AG20443 (cell line): ENCODE data around the gene NCAPH2.

Experiments used
- DNase-seq: peaks from one replicate; pipeline ENCODE4 v3.0.0; 2012; ENCODE audit warnings: low spot score, mixed read lengths

The NCAPH2 gene

GRCh38 chr22:50507991-50508884 lies at the start of gene NCAPH2:
Gene NCAPH2 (plus strand): TSS chr22:50508224. CDS start chr22:50508338, 114 bp downstream.
- DNase-seq: peak; percentile 100

GRCh38 chr22:50459016-50459415 lies 49.0 kb upstream of the NCAPH2 start:
- no peak for DNase-seq

GRCh38 chr22:50459496-50460140 lies 48.4 kb upstream of the NCAPH2 start:
- no peak for DNase-seq

- no peak for DNase-seq
Observed at GRCh38 chr22:50460938-50461337, 47.1 kb upstream of the NCAPH2 start.

GRCh38 chr22:50461536-50461935 lies 46.5 kb upstream of the NCAPH2 start:
- no peak for DNase-seq

- DNase-seq: no peak
Observed at GRCh38 chr22:50461979-50462540, 46.0 kb upstream of the NCAPH2 start.

- no peak for DNase-seq
Observed at GRCh38 chr22:50463188-50463900, 44.7 kb upstream of the NCAPH2 start.

GRCh38 chr22:50464451-50464850 lies 43.6 kb upstream of the NCAPH2 start:
- DNase-seq: no peak

GRCh38 chr22:50465066-50465930 lies 42.7 kb upstream of the NCAPH2 start:
- DNase-seq: no peak

GRCh38 chr22:50467341-50467740 lies 40.7 kb upstream of the NCAPH2 start:
- DNase-seq: no peak

- DNase-seq: no peak
Observed at GRCh38 chr22:50467773-50468440, 40.1 kb upstream of the NCAPH2 start.

GRCh38 chr22:50468626-50469025 lies 39.4 kb upstream of the NCAPH2 start:
- DNase-seq: no peak

GRCh38 chr22:50469377-50470305 lies 38.4 kb upstream of the NCAPH2 start:
- no peak for DNase-seq

GRCh38 chr22:50470491-50470890 lies 37.5 kb upstream of the NCAPH2 start:
- DNase-seq: no peak

GRCh38 chr22:50471197-50471847 lies 36.7 kb upstream of the NCAPH2 start:
- no peak for DNase-seq

- DNase-seq: no peak
Observed at GRCh38 chr22:50471962-50472361, 36.1 kb upstream of the NCAPH2 start.

- DNase-seq: no peak
Observed at GRCh38 chr22:50473088-50473487, 34.9 kb upstream of the NCAPH2 start.

GRCh38 chr22:50473855-50474671 lies 34.0 kb upstream of the NCAPH2 start:
- peak; percentile 84 for DNase-seq
